ENCODE measurements around the gene PER2. TPM values are rescaled to one million over a fixed set of nuclear protein-coding genes. Genes with fewer than 3 reads are reported as not detected.
A peak's percentile ranks its signal among the peaks of the same experiment; 100 is the strongest.

Gene PER2
- total RNA-seq, 4 donors from 2014 or later, result 8.2 to 18.6 (median 9.8) TPM

GRCh38 chr2:238260883-238261282 lies 27.5 kb downstream of the PER2 start:
- Histone ChIP-seq H3K9me3 (no peaks in the 10 kb centered on the region), H3K36me3 (peaks cover 5 to 86% (median 10%) of the 10 kb centered on the region in 3 donors), H3K4me3 (no peak overlapping the region), H3K27ac (no peak overlapping the region), H3K4me1 (peaks cover 0 to 38% (median 12%) of the 10 kb centered on the region in 4 donors), H3K27me3 (no peaks in the 10 kb centered on the region)
- 43 to 79% methylated on average over 7 to 17 of the region's 18 CpGs for WGBS, 2 donors
- DNase-seq (ENCODE audit: low spot score in 2 of 2), result no peak
- TF ChIP-seq, protein P1, sequence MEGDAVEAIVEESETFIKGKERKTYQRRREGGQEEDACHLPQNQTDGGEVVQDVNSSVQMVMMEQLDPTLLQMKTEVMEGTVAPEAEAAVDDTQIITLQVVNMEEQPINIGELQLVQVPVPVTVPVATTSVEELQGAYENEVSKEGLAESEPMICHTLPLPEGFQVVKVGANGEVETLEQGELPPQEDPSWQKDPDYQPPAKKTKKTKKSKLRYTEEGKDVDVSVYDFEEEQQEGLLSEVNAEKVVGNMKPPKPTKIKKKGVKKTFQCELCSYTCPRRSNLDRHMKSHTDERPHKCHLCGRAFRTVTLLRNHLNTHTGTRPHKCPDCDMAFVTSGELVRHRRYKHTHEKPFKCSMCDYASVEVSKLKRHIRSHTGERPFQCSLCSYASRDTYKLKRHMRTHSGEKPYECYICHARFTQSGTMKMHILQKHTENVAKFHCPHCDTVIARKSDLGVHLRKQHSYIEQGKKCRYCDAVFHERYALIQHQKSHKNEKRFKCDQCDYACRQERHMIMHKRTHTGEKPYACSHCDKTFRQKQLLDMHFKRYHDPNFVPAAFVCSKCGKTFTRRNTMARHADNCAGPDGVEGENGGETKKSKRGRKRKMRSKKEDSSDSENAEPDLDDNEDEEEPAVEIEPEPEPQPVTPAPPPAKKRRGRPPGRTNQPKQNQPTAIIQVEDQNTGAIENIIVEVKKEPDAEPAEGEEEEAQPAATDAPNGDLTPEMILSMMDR (IDR thresholded peaks at IDR 0.05), result no peak
- TF ChIP-seq EP300 (IDR thresholded peaks at IDR 0.05) (no peak), POLR2A (IDR thresholded peaks at IDR 0.05) (no peak)

DNA sequence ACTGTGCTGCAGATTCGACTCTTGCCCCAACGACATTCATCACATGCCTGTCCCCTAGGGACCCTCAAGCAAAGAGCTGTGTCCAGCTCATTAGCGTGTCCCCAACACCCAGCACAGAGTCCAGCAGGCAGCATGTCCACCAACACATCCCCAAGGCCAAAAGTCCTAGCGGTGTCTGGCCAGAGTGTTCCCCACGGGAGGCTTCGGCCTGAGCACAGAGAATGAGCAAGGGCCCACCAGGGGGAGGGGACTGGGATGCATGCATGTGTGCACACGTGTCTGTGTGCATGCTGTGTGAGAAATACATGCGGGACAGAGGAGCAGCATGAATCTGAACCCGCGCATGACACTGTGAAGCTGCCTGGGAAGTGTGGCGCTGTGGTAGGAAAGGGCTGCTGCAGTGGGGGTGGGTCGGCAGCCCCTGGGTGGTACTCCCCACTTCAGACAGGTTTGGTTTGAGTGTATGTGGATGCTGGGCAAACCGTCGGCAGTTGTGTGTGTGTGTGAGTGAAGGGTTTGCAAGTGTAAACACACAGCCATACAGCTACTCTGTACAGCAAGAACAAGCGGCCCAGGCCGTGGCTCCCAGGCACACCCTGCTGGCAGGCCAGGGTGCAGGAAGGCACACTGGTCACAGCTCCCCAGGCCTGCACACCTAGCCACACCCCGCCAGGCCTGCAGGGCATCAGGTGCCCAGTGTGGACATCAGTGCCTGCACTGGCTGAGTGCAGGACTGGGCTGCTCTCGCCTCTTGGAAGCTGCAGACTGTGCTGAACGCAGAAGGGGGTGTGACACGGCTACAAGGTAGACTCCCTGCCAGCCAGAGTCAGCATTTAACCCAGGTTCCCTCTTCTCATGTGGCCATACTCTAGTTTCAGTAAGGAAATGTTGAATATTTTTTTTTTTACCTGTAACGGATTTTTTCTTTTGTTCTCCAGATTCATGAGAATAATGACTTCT lies 29.1 kb downstream of the PER2 start:
- TF ChIP-seq EP300 (IDR thresholded peaks at IDR 0.05), result no peak
- TF ChIP-seq POLR2A (IDR thresholded peaks at IDR 0.05), result no peak
- TF ChIP-seq, protein P1 (IDR thresholded peaks at IDR 0.05), result no peak
- H3K36me3 ChIP-seq, result peaks cover 10 to 86% (median 10%) of the 10 kb centered on the region in 3 donors
- no peaks in the 10 kb centered on the region for H3K27me3 ChIP-seq
- no peak overlapping the region for H3K27ac ChIP-seq
- no peaks in the 10 kb centered on the region for H3K9me3 ChIP-seq
- peaks cover 0 to 36% (median 12%) of the 10 kb centered on the region in 4 donors for H3K4me1 ChIP-seq
- no peak for DNase-seq (ENCODE audit: low spot score in 2 of 2)
- no peak overlapping the region for H3K4me3 ChIP-seq
- 86 to 88% methylated on average over 18 to 21 of the region's 21 CpGs for WGBS, 2 donors

DNA sequence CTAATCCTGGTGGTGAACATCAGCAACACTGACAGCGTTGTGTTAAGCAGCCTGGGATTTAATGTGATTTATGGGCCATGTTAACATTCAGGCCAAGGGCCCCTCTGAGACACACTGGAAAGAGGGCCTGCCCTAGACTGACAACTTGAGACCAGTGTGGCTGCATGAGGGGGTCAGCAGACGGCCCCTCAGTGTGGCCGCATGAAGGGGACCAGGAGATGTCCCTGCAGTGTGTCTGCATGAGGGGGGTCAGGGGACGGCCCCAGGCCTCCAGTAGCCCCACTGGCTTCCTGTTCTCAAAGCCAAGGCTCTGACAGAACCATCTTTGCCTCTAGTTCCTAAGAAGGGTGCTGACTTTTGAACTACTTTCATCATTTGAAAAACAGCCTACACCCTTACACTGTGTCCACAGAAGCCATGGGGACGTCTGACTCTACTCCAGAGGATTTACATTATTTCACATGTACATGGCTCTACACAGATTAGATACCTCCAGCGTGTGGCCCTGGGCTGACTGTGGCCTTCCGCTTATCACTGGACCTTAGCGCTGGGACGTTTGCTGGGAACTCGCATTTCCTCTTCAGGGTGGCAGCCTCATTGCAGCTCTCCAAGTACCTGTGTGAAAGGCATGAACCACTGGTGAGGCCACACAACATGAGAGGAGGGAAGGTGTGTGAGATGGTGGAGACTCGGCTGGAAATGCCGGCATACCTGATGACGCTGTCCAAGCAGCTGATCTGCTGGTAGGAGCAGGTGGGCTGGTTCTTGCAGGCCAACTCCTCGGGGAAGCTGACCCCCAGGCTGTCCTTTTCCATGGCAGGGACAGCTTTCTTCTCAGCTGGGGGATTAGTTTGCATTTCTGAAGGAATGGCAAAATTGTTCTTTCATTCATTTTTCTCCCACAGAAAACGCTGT lies 30.4 kb downstream of the PER2 start:
- 89 to 93% methylated on average over 15 of the region's 15 CpGs for WGBS, 2 donors
- DNase-seq (ENCODE audit: low spot score in 2 of 2), result no peak
- Histone ChIP-seq H3K4me1 (peaks cover 0 to 23% (median 3%) of the 10 kb centered on the region in 4 donors), H3K27ac (no peak overlapping the region), H3K9me3 (no peaks in the 10 kb centered on the region), H3K4me3 (no peak overlapping the region), H3K36me3 (peaks cover 10 to 99% (median 11%) of the 10 kb centered on the region in 3 donors), H3K27me3 (no peaks in the 10 kb centered on the region)
- TF ChIP-seq POLR2A (IDR thresholded peaks at IDR 0.05), result no peak
- TF ChIP-seq EP300 (IDR thresholded peaks at IDR 0.05), result no peak
- TF ChIP-seq, protein P1 (IDR thresholded peaks at IDR 0.05), result no peak

- no peak for TF ChIP-seq EP300 (IDR thresholded peaks at IDR 0.05)
- TF ChIP-seq, protein P1 (IDR thresholded peaks at IDR 0.05), result peak; percentile 41 to 61 (median 47)
- no peak for TF ChIP-seq POLR2A (IDR thresholded peaks at IDR 0.05)
- Histone ChIP-seq H3K4me3 (no peak overlapping the region), H3K9me3 (no peaks in the 10 kb centered on the region), H3K27me3 (no peaks in the 10 kb centered on the region), H3K36me3 (peaks cover 10 to 100% (median 14%) of the 10 kb centered on the region in 3 donors), H3K4me1 (peaks cover 0 to 12% (median 0%) of the 10 kb centered on the region in 4 donors), H3K27ac (no peak overlapping the region)
- peak in 1 of 2 donors; percentile 39 for DNase-seq (ENCODE audit: low spot score in 2 of 2)
- whole genome bisulfite sequencing, 2 donors, result 69 to 70% methylated on average over 18 of the region's 18 CpGs
Measured at GRCh38 chr2:238256594-238257104, 31.8 kb downstream of the PER2 start.
